SK-N-DZ (cell line): Measurements from ENCODE around the gene ASRGL1.

Source experiments
- DNase-seq: peaks from one replicate; pipeline ENCODE4 v3.0.0-alpha.2; 2015; ENCODE audit warnings: low spot score

The ASRGL1 gene

GRCh38 chr11:62413060-62413696, 75.9 kb downstream of the ASRGL1 start:
- DNase-seq = no peak

GRCh38 chr11:62416596-62416995, 79.3 kb downstream of the ASRGL1 start:
- no peak for DNase-seq

- no peak for DNase-seq
Measured at GRCh38 chr11:62418136-62418535, 80.9 kb downstream of the ASRGL1 start.

- no peak for DNase-seq
Measured at GRCh38 chr11:62418733-62419132, 81.5 kb downstream of the ASRGL1 start, which contains the start of gene SCGB1A1. Gene SCGB1A1 (plus strand): TSS chr11:62419033. CDS start chr11:62419096, 63 bp downstream.

- DNase-seq = no peak
Measured at GRCh38 chr11:62419314-62419929, 82.2 kb downstream of the ASRGL1 start.

- DNase-seq = no peak
Measured at GRCh38 chr11:62419943-62420342, 82.7 kb downstream of the ASRGL1 start.

GRCh38 chr11:62420882-62421281, 83.6 kb downstream of the ASRGL1 start:
- no peak for DNase-seq

- no peak for DNase-seq
Measured at GRCh38 chr11:62421996-62422395, 84.7 kb downstream of the ASRGL1 start.

- no peak for DNase-seq
Measured at GRCh38 chr11:62423012-62423411, 85.8 kb downstream of the ASRGL1 start.

GRCh38 chr11:62427630-62428233, 90.5 kb downstream of the ASRGL1 start:
- peak; percentile 37 for DNase-seq

- peak; percentile 91 for DNase-seq
Measured at GRCh38 chr11:62428871-62429560, 91.8 kb downstream of the ASRGL1 start.

GRCh38 chr11:62430425-62430824, 93.2 kb downstream of the ASRGL1 start:
- DNase-seq = no peak

GRCh38 chr11:62431171-62431901, 94.1 kb downstream of the ASRGL1 start:
- no peak for DNase-seq

GRCh38 chr11:62432695-62433094, 95.4 kb downstream of the ASRGL1 start:
- DNase-seq = no peak

GRCh38 chr11:62433141-62433903, 96.1 kb downstream of the ASRGL1 start:
- DNase-seq = no peak

- no peak for DNase-seq
Measured at GRCh38 chr11:62433904-62434276, 96.6 kb downstream of the ASRGL1 start.

GRCh38 chr11:62435846-62436660, 98.8 kb downstream of the ASRGL1 start:
- DNase-seq = no peak

GRCh38 chr11:62437616-62438015, 100.4 kb downstream of the ASRGL1 start:
- no peak for DNase-seq

GRCh38 chr11:62438641-62439040, 101.4 kb downstream of the ASRGL1 start:
- DNase-seq = no peak
